ENCODE results near the gene CCDC159.
"Not testable (repeated sequence)": the region's sequence is repeated elsewhere in the genome, so short reads cannot be mapped to it uniquely, and the experiment has no call there.

Gene CCDC159

GRCh38 chr19:11346104-11346940 is at the start of gene CCDC159, which contains the start of gene TMEM205:
TSS of gene CCDC159 (plus strand) at chr19:11346519. CDS start at chr19:11346607, 88 bp downstream.
TSS of gene TMEM205 (minus strand) at chr19:11346268. CDS start at chr19:11345619, 649 bp downstream.
- DNase-seq (ENCODE audit: low spot score) = peak; percentile 99

- no peak for DNase-seq (ENCODE audit: low spot score)
Measured at GRCh38 chr19:11299946-11300810, 46.1 kb upstream of the CCDC159 start.

- DNase-seq (ENCODE audit: low spot score) = no peak
Measured at GRCh38 chr19:11300811-11301120, 45.6 kb upstream of the CCDC159 start.

- DNase-seq (ENCODE audit: low spot score) = no peak
Measured at GRCh38 chr19:11304936-11305335, 41.4 kb upstream of the CCDC159 start.

- DNase-seq (ENCODE audit: low spot score) = no peak
Measured at GRCh38 chr19:11306337-11306736, 40.0 kb upstream of the CCDC159 start.

- DNase-seq (ENCODE audit: low spot score) = not testable (repeated sequence)
Measured at GRCh38 chr19:11320278-11320995, 25.9 kb upstream of the CCDC159 start.

- DNase-seq (ENCODE audit: low spot score) = no peak
Measured at GRCh38 chr19:11321191-11322126, 24.9 kb upstream of the CCDC159 start.

GRCh38 chr19:11322269-11323024 is 23.9 kb upstream of the CCDC159 start:
- DNase-seq (ENCODE audit: low spot score) = no peak

GRCh38 chr19:11323601-11324078 is 22.7 kb upstream of the CCDC159 start:
- no peak for DNase-seq (ENCODE audit: low spot score)

- peak; percentile 67 for DNase-seq (ENCODE audit: low spot score)
Measured at GRCh38 chr19:11324079-11324661, 22.1 kb upstream of the CCDC159 start.

- DNase-seq (ENCODE audit: low spot score) = no peak
Measured at GRCh38 chr19:11324748-11325389, 21.4 kb upstream of the CCDC159 start.

GRCh38 chr19:11325544-11325943 is 20.8 kb upstream of the CCDC159 start:
- DNase-seq (ENCODE audit: low spot score) = no peak

- no peak for DNase-seq (ENCODE audit: low spot score)
Measured at GRCh38 chr19:11330127-11330526, 16.2 kb upstream of the CCDC159 start.

GRCh38 chr19:11331502-11331901 is 14.8 kb upstream of the CCDC159 start:
- no peak for DNase-seq (ENCODE audit: low spot score)

- DNase-seq (ENCODE audit: low spot score) = no peak
Measured at GRCh38 chr19:11332822-11333221, 13.5 kb upstream of the CCDC159 start.

- DNase-seq (ENCODE audit: low spot score) = not testable (repeated sequence)
Measured at GRCh38 chr19:11333838-11334237, 12.5 kb upstream of the CCDC159 start.

GRCh38 chr19:11335449-11336146 is 10.7 kb upstream of the CCDC159 start:
- no peak for DNase-seq (ENCODE audit: low spot score)

- DNase-seq (ENCODE audit: low spot score) = no peak
Measured at GRCh38 chr19:11337080-11337479, 9.2 kb upstream of the CCDC159 start.

- no peak for DNase-seq (ENCODE audit: low spot score)
Measured at GRCh38 chr19:11338121-11338520, 8.2 kb upstream of the CCDC159 start.

All from globus pallidus (tissue), 1 donor.